Stimulated activated CD8-positive, alpha-beta memory T cell treated with anti-CD3 and anti-CD28 coated beads, Interleukin-4, amount 100 ng/mL, for 4 hours (primary cell): ENCODE measurements around the gene KRTAP19-3.
"Not testable (repeated sequence)": the region's sequence is repeated elsewhere in the genome, so short reads cannot be mapped to it uniquely, and the experiment has no call there.

Experiments used
- DNase-seq, 2 donors: peaks; one replicate each; pipeline ENCODE4 v3.0.0-alpha.2; 2020; ENCODE audit warnings: low read depth in 2 of 2, low spot score in 1 of 2

KRTAP19-3 gene

GRCh38 chr21:30491963-30492428, at the start of gene KRTAP19-3:
KRTAP19-3 (minus strand) TSS chr21:30492013; CDS start chr21:30491957, 56 bp downstream.
- no peak for DNase-seq

- no peak for DNase-seq
Observed at GRCh38 chr21:30518876-30519275, 27.1 kb upstream of the KRTAP19-3 start.

- no peak for DNase-seq
Observed at GRCh38 chr21:30515681-30516080, 23.9 kb upstream of the KRTAP19-3 start.

GRCh38 chr21:30505621-30506205, 13.9 kb upstream of the KRTAP19-3 start:
- not testable (repeated sequence) for DNase-seq

GRCh38 chr21:30502041-30502440, 10.2 kb upstream of the KRTAP19-3 start, which contains the start of gene KRTAP19-5:
KRTAP19-5 (minus strand) TSS chr21:30502141; CDS start chr21:30502090, 51 bp downstream.
- DNase-seq, result no peak

- no peak for DNase-seq
Observed at GRCh38 chr21:30497065-30497464, 5.3 kb upstream of the KRTAP19-3 start, which contains the start of gene KRTAP19-4. KRTAP19-4 (minus strand) TSS chr21:30497165; CDS start chr21:30497110, 55 bp downstream.

- DNase-seq, result no peak
Observed at GRCh38 chr21:30487336-30487735, 4.5 kb downstream of the KRTAP19-3 start, which contains the start of gene KRTAP19-2. KRTAP19-2 (minus strand) TSS chr21:30487436; CDS start chr21:30487348, 88 bp downstream.

- no peak for DNase-seq
Observed at GRCh38 chr21:30486180-30486579, 5.6 kb downstream of the KRTAP19-3 start.

GRCh38 chr21:30482130-30482529, 9.7 kb downstream of the KRTAP19-3 start:
- no peak for DNase-seq

- DNase-seq, result no peak
Observed at GRCh38 chr21:30480145-30480544, 11.7 kb downstream of the KRTAP19-3 start, which contains the start of gene KRTAP19-1. KRTAP19-1 (minus strand) TSS chr21:30480367; CDS start chr21:30480317, 50 bp downstream.

- no peak for DNase-seq
Observed at GRCh38 chr21:30479259-30479658, 12.6 kb downstream of the KRTAP19-3 start.

- DNase-seq, result no peak
Observed at GRCh38 chr21:30478004-30478403, 13.8 kb downstream of the KRTAP19-3 start.

GRCh38 chr21:30468900-30469714, 22.7 kb downstream of the KRTAP19-3 start:
- DNase-seq, result no peak

- DNase-seq, result no peak
Observed at GRCh38 chr21:30463713-30464112, 28.1 kb downstream of the KRTAP19-3 start.

- no peak for DNase-seq
Observed at GRCh38 chr21:30448514-30448913, 43.3 kb downstream of the KRTAP19-3 start.

- DNase-seq, result no peak
Observed at GRCh38 chr21:30447056-30447455, 44.8 kb downstream of the KRTAP19-3 start.

GRCh38 chr21:30444204-30444603, 47.6 kb downstream of the KRTAP19-3 start:
- no peak for DNase-seq

- DNase-seq, result no peak
Observed at GRCh38 chr21:30443226-30443625, 48.6 kb downstream of the KRTAP19-3 start.
